HepG2 (cell line): ENCODE results near the gene NEK11. TPM values are rescaled to one million over a fixed set of nuclear protein-coding genes. Genes with fewer than 3 reads are reported as not detected.

Experiments
- ATAC-seq: fragments of 200-7000 bp; cut with Tn5 transposase; 3 replicates; pipeline ENCODE4 v1.9.1; 2020; ENCODE audit warnings: mild to moderate bottlenecking, moderate library complexity
- BruUV-seq: library from RNA; stranded (reverse); fragments of 400-500 nt; replicated peaks from 2 replicates; lab custom pipeline; 2021; lab: Mats Ljungman, UMichigan
- CTCF ChIA-PET: fragments of 300-600 bp; formaldehyde crosslinking; extraction: SDS; loops from one replicate; lab custom pipeline; 2021; ENCODE audit warnings: low total read pairs, inconsistent platforms, low intra/inter-chr PET ratio; lab: Yijun Ruan, JAX
- POLR2A ChIA-PET: fragments of 350-600 bp; sonication (Branson Sonifier 250); formaldehyde crosslinking; loops from one replicate; lab custom pipeline; 2020; ENCODE audit warnings: antibody characterized with exemption, inconsistent platforms; lab: Yijun Ruan, JAX
- DNase-seq: peaks from one replicate; pipeline ENCODE4 v3.0.0-alpha.2; 2015; ENCODE audit warnings: low spot score
- FAIRE-seq: peaks from 3 replicates; lab custom pipeline; 2011; peaks lifted over from hg19 to GRCh38; lab: Jason Lieb, UNC
- H2AFZ ChIP-seq: one replicate; pipeline ENCODE4 v1.6.1; 2011; ENCODE audit warnings: low read length, inconsistent platforms
- H3K27ac ChIP-seq: fragments of 300-600 bp; 3 replicates; pipeline ENCODE4 v1.8.0; 2011; ENCODE audit warnings: mixed run types, mild to moderate bottlenecking, mixed read lengths, low read length, inconsistent platforms; ENCODE audit not compliant: insufficient read depth; ENCODE audit errors: extremely low read length
- H3K27me3 ChIP-seq, 2 experiments: fragments of 200-600 bp in 1 of 2; 2 replicates in 1 of 2; 3 replicates in 1 of 2; pipeline versions ENCODE4 v1.6.0 to v1.8.0; 2011; ENCODE audit warnings: low read length in 2 of 2, mild to moderate bottlenecking in 2 of 2, moderate library complexity in 2 of 2, inconsistent platforms in 1 of 2; ENCODE audit not compliant: insufficient read depth in 2 of 2, control insufficient read depth in 1 of 2
- H3K36me3 ChIP-seq, 2 experiments: fragments of 200-600 bp in 1 of 2; replicated peaks in 1 of 2; 2 replicates in 1 of 2; 3 replicates in 1 of 2; pipeline versions ENCODE4 v1.5.1 to v1.8.0; 2011; ENCODE audit warnings: low read length in 2 of 2, inconsistent platforms in 1 of 2; ENCODE audit not compliant: insufficient read depth in 2 of 2, control insufficient read depth in 1 of 2
- H3K4me1 ChIP-seq: 2 replicates; pipeline ENCODE4 v1.5.1; 2012; ENCODE audit warnings: low read length, inconsistent platforms; ENCODE audit not compliant: insufficient read depth
- H3K4me2 ChIP-seq: 2 replicates; pipeline ENCODE4 v1.6.0; 2011; ENCODE audit warnings: low read depth, low read length, inconsistent platforms
- H3K4me3 ChIP-seq, 3 experiments: fragments of 200-600 bp in 1 of 3; sonication (generic), shearing (Covaris generic) in 1 of 3; replicated peaks in 1 of 3; 2 replicates each; pipeline ENCODE4 v1.5.1; 2011 to 2016; ENCODE audit warnings: low read length in 3 of 3, inconsistent platforms in 2 of 3, low read depth in 2 of 3, mild to moderate bottlenecking in 2 of 3, control low read depth in 1 of 3, mixed read lengths in 1 of 3; ENCODE audit not compliant: insufficient read depth in 1 of 3
- H3K79me2 ChIP-seq: one replicate; pipeline ENCODE4 v1.6.1; 2011; ENCODE audit warnings: low read length, inconsistent platforms; ENCODE audit not compliant: insufficient read depth
- H3K9ac ChIP-seq: 2 replicates; pipeline ENCODE4 v1.6.0; 2011; ENCODE audit warnings: mild to moderate bottlenecking, low read depth, low read length, inconsistent platforms; ENCODE audit not compliant: insufficient read depth
- H3K9me3 ChIP-seq: 2 replicates; pipeline ENCODE4 v1.5.1; 2012; ENCODE audit warnings: mild to moderate bottlenecking, low read length
- H4K20me1 ChIP-seq: 2 replicates; pipeline ENCODE4 v1.6.0; 2011; ENCODE audit warnings: inconsistent platforms, mild to moderate bottlenecking, low read length, moderate library complexity; ENCODE audit not compliant: insufficient read depth
- ASH2L ChIP-seq: fragments of 300-600, 200-600 bp; sonication (generic); IDR thresholded peaks from 2 replicates; pipeline ENCODE4 v1.7.0; 2017; ENCODE audit warnings: low read depth, mild to moderate bottlenecking, moderate library complexity, mixed read lengths, low read length; ENCODE audit not compliant: insufficient read length
- HDAC2 ChIP-seq: sonication (generic); formaldehyde crosslinking; IDR thresholded peaks from 2 replicates; pipeline ENCODE4 v1.4.0; 2020; ENCODE audit warnings: missing genetic modification reagents
- KDM6A ChIP-seq: IDR thresholded peaks from 2 replicates; pipeline ENCODE4 v1.6.1; 2016; ENCODE audit warnings: low read depth
- MIER3 ChIP-seq: IDR thresholded peaks from 2 replicates; pipeline ENCODE4 v1.6.1; 2016; ENCODE audit warnings: missing compliant biosample characterization, borderline replicate concordance
- MIXL1 ChIP-seq: IDR thresholded peaks from 2 replicates; pipeline ENCODE4 v1.6.1; 2016
- NCOA2 ChIP-seq: sonication (generic); formaldehyde crosslinking; IDR thresholded peaks from 2 replicates; pipeline ENCODE4 v1.8.0; 2022; ENCODE audit warnings: inconsistent platforms
- NR2F2 ChIP-seq: IDR thresholded peaks from 2 replicates; pipeline ENCODE4 v1.6.1; 2012; ENCODE audit warnings: low read depth, inconsistent platforms, borderline replicate concordance
- NR3C1 ChIP-seq: sonication (generic); formaldehyde crosslinking; IDR thresholded peaks from 2 replicates; pipeline ENCODE4 v1.4.0; 2020; ENCODE audit warnings: missing genetic modification reagents
- SIX1 ChIP-seq: sonication (generic); formaldehyde crosslinking; IDR thresholded peaks from 2 replicates; pipeline ENCODE4 v1.4.0; 2020; ENCODE audit warnings: missing genetic modification reagents, borderline replicate concordance
- SIX4 ChIP-seq: sonication (generic); formaldehyde crosslinking; IDR thresholded peaks from 2 replicates; pipeline ENCODE4 v1.4.0; 2020; ENCODE audit warnings: missing genetic modification reagents
- TCF7 ChIP-seq: sonication (generic); IDR thresholded peaks from 2 replicates; pipeline ENCODE4 v1.6.1; 2016; ENCODE audit warnings: antibody characterized with exemption, low read depth
- ZFP1 ChIP-seq: IDR thresholded peaks from 2 replicates; pipeline ENCODE4 v1.6.1; 2016
- ZNF124 ChIP-seq: sonication (generic); formaldehyde crosslinking; IDR thresholded peaks from 2 replicates; pipeline ENCODE4 v1.4.0; 2020; ENCODE audit warnings: missing genetic modification reagents
- ZNF609 ChIP-seq: sonication (generic); formaldehyde crosslinking; IDR thresholded peaks from 2 replicates; pipeline ENCODE4 v1.4.0; 2020; ENCODE audit warnings: mild to moderate bottlenecking, missing genetic modification reagents, borderline replicate concordance
- WGBS: methylation state at CpG from one replicate; pipeline ENCODE4 v1.1.6; 2017; ENCODE audit warnings: low lambda C conversion rate; 5-methylcytosine and 5-hydroxymethylcytosine counted together
- in situ Hi-C: cut with HindIII; loops from 2 replicates; pipeline ENCODE4 v1.10.0; 2017; ENCODE audit warnings: low pct_unique_long_range_greater_than_20kb; ENCODE audit not compliant: extremely low pct_ligation_motif_present
- intact Hi-C: fragments of 100-400 bp; cut with micrococcal nuclease; formaldehyde crosslinking; loops from one replicate; pipeline ENCODE4 v1.10.0; 2022; ENCODE audit not compliant: unreplicated experiment
- polyA plus RNA-seq, 8 experiments: library from polyadenylated mRNA; depleted of rRNA in 3 of 8; stranded (reverse) in 7 of 8; unstranded in 1 of 8; fragments of >200 nt; fragmentation: Illumina TruSeq in 4 of 8; extraction: Trizol in 4 of 8; gene quantifications; 2 replicates each; pipeline versions ENCODE4 v1.2.1 to v1.2.3, GENCODE V29; 2011 to 2016; ENCODE audit warnings: low read depth in 4 of 8, missing spikeins in 1 of 8, mixed read lengths in 1 of 8; ENCODE audit not compliant: insufficient read depth in 1 of 8
- total RNA-seq, 5 experiments: library from RNA; depleted of rRNA; stranded (reverse); fragments of >200 nt; fragmentation: Illumina TruSeq; extraction: Trizol; gene quantifications; 2 replicates each; pipeline ENCODE4 v1.2.3, GENCODE V29; 2016; ENCODE audit warnings: low read depth in 1 of 5

Gene NEK11
- total and polyA plus RNA-seq, 2 of the 13 experiments (the other 11 are each of a cell fraction or from before 2014, with no cell fraction given), result 0.95 to 2.2 TPM

- CTCF ChIA-PET, result no interaction called here
- no peaks in the 10 kb centered on the region for H3K9me3 ChIP-seq
- BruUV-seq, result no TSS peak
- POLR2A ChIA-PET, result interaction anchor here (0.7 to 1.6 kb wide), 2 partner anchors 81 to 274 kb away, joined by 3 to 4 read pairs; partner anchors contain the start of genes ASTE1, NEK11 and NUDT16
- H3K4me3 ChIP-seq, result peak overlapping the region in 2 of 3 experiments; percentile 6 to 9; a peak in 1 of 6 replicates
- H3K27ac ChIP-seq, result peak overlapping the region; percentile 30
- in situ Hi-C loops, result no loop called here
- 1% methylated on average over 4 of the region's 4 CpGs for WGBS
- FAIRE-seq (peak; percentile 51), DNase-seq (peak; percentile 60), ATAC-seq (peak; percentile 78)
- no peak overlapping the region for H2AFZ ChIP-seq
- no peaks in the 10 kb centered on the region for H3K36me3 ChIP-seq
- no peaks in the 10 kb centered on the region for H4K20me1 ChIP-seq
- H3K4me2 ChIP-seq, result peak overlapping the region; percentile 50
- no peaks in the 10 kb centered on the region for H3K79me2 ChIP-seq
- peaks cover 20% of the 10 kb centered on the region for H3K4me1 ChIP-seq
- intact Hi-C loops, result loop anchor here (5.0 kb wide), 1 partner anchor 274 kb away; the partner anchor contains the start of gene NUDT16
- H3K9ac ChIP-seq, result no peak overlapping the region; the same call in 1 of the 2 replicates
- no peaks in the 10 kb centered on the region; a peak in 1 of 5 replicates for H3K27me3 ChIP-seq
- TF ChIP-seq SIX4 (CRISPR knock-in tag) (peak; percentile 60; the same call in 1 of the 2 replicates), KDM6A (CRISPR knock-in tag) (peak; percentile 41; the same call in 1 of the 2 replicates), HDAC2 (CRISPR knock-in tag) (0 out of 2 replicates have a peak, but pooled peaks have one; percentile 33), TCF7 (peak; percentile 75), NCOA2 (CRISPR knock-in tag) (peak; percentile 67), ZNF609 (CRISPR knock-in tag) (0 out of 2 replicates have a peak, but pooled peaks have one; percentile 43), ZFP1 (0 out of 2 replicates have a peak, but pooled peaks have one; percentile 37), ZNF124 (CRISPR knock-in tag) (no peak), SIX1 (peak; percentile 77; the same call in 1 of the 2 replicates), NR2F2 (peak; percentile 90), NR3C1 (CRISPR knock-in tag) (no peak), ASH2L (peak; percentile 85), MIER3 (CRISPR knock-in tag) (peak; percentile 40; the same call in 1 of the 2 replicates), MIXL1 (CRISPR knock-in tag) (peak; percentile 28; the same call in 1 of the 2 replicates)
Observed at GRCh38 chr3:131107637-131108433, 81.2 kb downstream of the NEK11 start.
